Liver (tissue), 3 donors: ENCODE measurements around the gene GNG3.

Source experiments
- EGR1 ChIP-seq, 2 donors: IDR thresholded peaks; 2 replicates each; pipeline ENCODE4 v1.6.1; 2016 to 2018; ENCODE audit warnings: antibody characterized with exemption in 2 of 2, low read depth in 2 of 2
- FOXA2 ChIP-seq: IDR thresholded peaks from 2 replicates; pipeline ENCODE4 v1.6.1; 2016; ENCODE audit warnings: antibody characterized with exemption
- GABPA ChIP-seq, 2 donors: IDR thresholded peaks in 1 of 2; conservative IDR thresholded peaks in 1 of 2; 2 replicates each; pipeline ENCODE4 v1.6.1; 2016; ENCODE audit warnings: antibody characterized with exemption in 2 of 2, mild to moderate bottlenecking in 1 of 2, moderate library complexity in 1 of 2
- JUND ChIP-seq, 2 donors: IDR thresholded peaks; 2 replicates each; pipeline ENCODE4 v1.6.1; 2016; ENCODE audit warnings: antibody characterized with exemption in 2 of 2
- MAX ChIP-seq: IDR thresholded peaks from 2 replicates; pipeline ENCODE4 v1.6.1; 2016; ENCODE audit warnings: antibody characterized with exemption
- NR2F2 ChIP-seq: IDR thresholded peaks from 2 replicates; pipeline ENCODE4 v1.6.1; 2016; ENCODE audit warnings: antibody characterized with exemption
- RAD21 ChIP-seq, 2 donors: IDR thresholded peaks; 2 replicates each; pipeline ENCODE4 v1.6.1; 2016; ENCODE audit warnings: antibody characterized with exemption in 2 of 2, mild to moderate bottlenecking in 2 of 2
- REST ChIP-seq: IDR thresholded peaks from 2 replicates; pipeline ENCODE4 v1.6.1; 2016; ENCODE audit warnings: antibody characterized with exemption, mild to moderate bottlenecking
- SP1 ChIP-seq: IDR thresholded peaks from 2 replicates; pipeline ENCODE4 v1.6.1; 2018; ENCODE audit warnings: antibody characterized with exemption, mild to moderate bottlenecking
- TAF1 ChIP-seq: conservative IDR thresholded peaks from 2 replicates; pipeline ENCODE4 v1.6.1; 2016; ENCODE audit warnings: antibody characterized with exemption, mild to moderate bottlenecking
- ZBTB33 ChIP-seq: IDR thresholded peaks from 2 replicates; pipeline ENCODE4 v1.6.1; 2016; ENCODE audit warnings: antibody characterized with exemption
- TF ChIP-seq, protein P1 (sequence below): fragments of 150-350 bp; IDR thresholded peaks from 2 replicates; pipeline ENCODE4 v1.5.1; 2017; ENCODE audit warnings: improper control_type of control experiment, low read depth, low read length; ENCODE audit not compliant: missing input control
- donor health status: healthy.
- donor health status: healthy.

DNA sequence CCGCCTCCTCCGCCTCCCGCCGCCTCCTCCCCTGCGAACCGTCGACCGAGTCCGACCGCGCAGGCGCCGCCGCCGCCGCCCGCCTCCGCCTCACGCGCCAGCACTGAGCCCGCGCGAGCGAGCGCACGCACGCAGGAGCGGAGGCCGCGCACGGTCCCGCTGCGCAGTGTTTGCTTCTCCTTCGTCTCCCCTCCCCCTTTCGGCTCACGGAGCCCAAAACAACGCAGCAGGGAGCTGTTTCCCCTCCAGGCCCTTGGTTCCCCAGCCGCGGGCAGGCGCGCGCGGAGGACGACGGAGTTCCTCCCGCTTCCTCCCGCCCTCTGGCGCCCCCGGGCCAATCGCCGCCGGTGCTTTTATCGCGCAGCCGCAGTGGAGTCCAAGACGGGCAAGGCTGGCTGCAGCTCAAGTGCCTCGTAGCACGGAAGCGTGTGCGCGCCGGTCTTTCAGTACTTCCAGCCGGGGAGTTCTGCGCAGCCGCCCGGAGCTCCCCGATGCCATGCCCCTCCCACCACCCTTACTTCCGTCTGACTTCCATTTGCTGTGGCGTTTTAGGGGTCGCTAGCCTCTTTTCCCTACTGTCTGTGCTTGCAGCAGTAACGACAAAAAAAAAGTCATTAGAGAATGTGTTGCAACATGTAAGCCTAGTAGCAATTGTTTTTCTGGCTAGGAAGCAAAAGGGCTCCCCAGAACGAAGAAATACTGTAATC, 19.8 kb downstream of the GNG3 start, which contains the start of gene HNRNPUL2:
- TF ChIP-seq, protein P1, sequence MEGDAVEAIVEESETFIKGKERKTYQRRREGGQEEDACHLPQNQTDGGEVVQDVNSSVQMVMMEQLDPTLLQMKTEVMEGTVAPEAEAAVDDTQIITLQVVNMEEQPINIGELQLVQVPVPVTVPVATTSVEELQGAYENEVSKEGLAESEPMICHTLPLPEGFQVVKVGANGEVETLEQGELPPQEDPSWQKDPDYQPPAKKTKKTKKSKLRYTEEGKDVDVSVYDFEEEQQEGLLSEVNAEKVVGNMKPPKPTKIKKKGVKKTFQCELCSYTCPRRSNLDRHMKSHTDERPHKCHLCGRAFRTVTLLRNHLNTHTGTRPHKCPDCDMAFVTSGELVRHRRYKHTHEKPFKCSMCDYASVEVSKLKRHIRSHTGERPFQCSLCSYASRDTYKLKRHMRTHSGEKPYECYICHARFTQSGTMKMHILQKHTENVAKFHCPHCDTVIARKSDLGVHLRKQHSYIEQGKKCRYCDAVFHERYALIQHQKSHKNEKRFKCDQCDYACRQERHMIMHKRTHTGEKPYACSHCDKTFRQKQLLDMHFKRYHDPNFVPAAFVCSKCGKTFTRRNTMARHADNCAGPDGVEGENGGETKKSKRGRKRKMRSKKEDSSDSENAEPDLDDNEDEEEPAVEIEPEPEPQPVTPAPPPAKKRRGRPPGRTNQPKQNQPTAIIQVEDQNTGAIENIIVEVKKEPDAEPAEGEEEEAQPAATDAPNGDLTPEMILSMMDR = no peak
- TF ChIP-seq MAX (peak; percentile 42), FOXA2 (no peak), SP1 (no peak), EGR1 (IDR thresholded peaks at IDR 0.05; ENCODE audit: low read depth in 2 of 2) (peak; percentile 9 to 27), NR2F2 (peak; percentile 54), REST (peak; percentile 42), JUND (IDR thresholded peaks at IDR 0.05) (no peak), TAF1 (no peak), ZBTB33 (no peak), GABPA (IDR thresholded peaks at IDR 0.05 in 1 of 2, conservative IDR thresholded peaks at IDR 0.05 in 1 of 2) (peak; percentile 43 to 86), RAD21 (IDR thresholded peaks at IDR 0.05) (no peak)
